Lower leg skin (tissue), 3 donors: ENCODE measurements around the gene ADAM33.

ENCODE experiments used
- CTCF ChIP-seq, 3 donors: fragments of 450-650 bp; IDR thresholded peaks; one replicate each; pipeline ENCODE4 v1.5.1; 2016; ENCODE audit warnings: antibody characterized with exemption in 3 of 3, mild to moderate bottlenecking in 3 of 3, moderate library complexity in 2 of 3
- POLR2A ChIP-seq, 2 donors: fragments of 450-650 bp; IDR thresholded peaks; one replicate each; pipeline ENCODE4 v1.6.1; 2016 to 2017; ENCODE audit warnings: antibody characterized with exemption in 2 of 2, mild to moderate bottlenecking in 1 of 2, moderate library complexity in 1 of 2

GRCh38 chr20:3685341-3685740 is 3.5 kb upstream of the ADAM33 start:
- TF ChIP-seq CTCF (IDR thresholded peaks at IDR 0.05) (no peak), POLR2A (IDR thresholded peaks at IDR 0.05) (no peak)
